Colonic mucosa (tissue), 4 donors: ENCODE results near the gene NAA11. TPM values are rescaled to one million over a fixed set of nuclear protein-coding genes. Genes with fewer than 3 reads are reported as not detected.

Experiments
- DNase-seq: peaks from one replicate; pipeline ENCODE4 v3.0.0-alpha.2; 2020
- H3K27ac ChIP-seq: fragments of 200-600 bp; one replicate; pipeline ENCODE4 v1.8.0; 2021
- H3K27me3 ChIP-seq: fragments of 200-600 bp; one replicate; pipeline ENCODE4 v1.8.0; 2021
- H3K36me3 ChIP-seq: fragments of 200-600 bp; one replicate; pipeline ENCODE4 v1.8.0; 2021
- H3K4me1 ChIP-seq: fragments of 200-600 bp; one replicate; pipeline ENCODE4 v1.8.0; 2021; ENCODE audit warnings: mild to moderate bottlenecking
- H3K4me3 ChIP-seq: fragments of 200-600 bp; one replicate; pipeline ENCODE4 v1.8.0; 2021
- H3K9ac ChIP-seq, 2 donors: one replicate each; pipeline ENCODE4 v1.7.0; 2013; ENCODE audit warnings: control low read depth in 2 of 2, low read depth in 2 of 2, low read length in 2 of 2
- H3K9me3 ChIP-seq: fragments of 200-600 bp; one replicate; pipeline ENCODE4 v1.8.0; 2021
- CTCF ChIP-seq: fragments of 200-600 bp; IDR thresholded peaks from one replicate; pipeline ENCODE4 v1.8.0; 2022; ENCODE audit warnings: antibody characterized with exemption, mild to moderate bottlenecking
- intact Hi-C: fragments of 100-400 bp; cut with DNase I; formaldehyde crosslinking; loops from one replicate; pipeline ENCODE4 v1.14.1; 2022
- total RNA-seq, 2 donors: library from RNA; stranded (reverse); fragmentation: NEBNext Ultra II Directional in 1 of 2; extraction: Animal tissue kit (Norgen Biotek cat#: 25700) in 1 of 2; gene quantifications; one replicate each; pipeline ENCODE4 v1.2.1, GENCODE V29; 2021
- donor health status: healthy.
- donor health status: DM: no; HTN: no; CAD: no.
- donor health status: DM: no; HTN: no; CAD: no.

Gene NAA11
- total RNA-seq, 2 donors from 2014 or later = not detected

GRCh38 chr4:79341893-79342653, 16.2 kb upstream of the NAA11 start:
- intact Hi-C loops = no loop called here
- DNase-seq = no peak
- H3K27ac ChIP-seq = no peak overlapping the region

GRCh38 chr4:79340568-79340967, 14.7 kb upstream of the NAA11 start:
- no peak for TF ChIP-seq CTCF
- Histone ChIP-seq H3K36me3 (no peaks in the 10 kb centered on the region), H3K27me3 (no peaks in the 10 kb centered on the region), H3K4me3 (no peak overlapping the region), H3K4me1 (no peaks in the 10 kb centered on the region), H3K27ac (no peak overlapping the region), H3K9ac (no peak overlapping the region), H3K9me3 (no peaks in the 10 kb centered on the region)
- intact Hi-C loops = no loop called here
- no peak for DNase-seq

More at GRCh38 chr4:79341893-79342653, 16.2 kb upstream of the NAA11 start:
- Histone ChIP-seq H3K4me3 (no peak overlapping the region), H3K9ac (no peak overlapping the region), H3K9me3 (no peaks in the 10 kb centered on the region), H3K4me1 (no peaks in the 10 kb centered on the region), H3K36me3 (no peaks in the 10 kb centered on the region), H3K27me3 (no peaks in the 10 kb centered on the region)
- TF ChIP-seq CTCF = no peak

GRCh38 chr4:79338148-79338547, 12.3 kb upstream of the NAA11 start:
- Histone ChIP-seq H3K9ac (no peak overlapping the region), H3K27me3 (no peaks in the 10 kb centered on the region), H3K4me3 (no peak overlapping the region), H3K9me3 (no peaks in the 10 kb centered on the region), H3K27ac (no peak overlapping the region), H3K36me3 (no peaks in the 10 kb centered on the region), H3K4me1 (no peaks in the 10 kb centered on the region)
- intact Hi-C loops = no loop called here
- no peak for DNase-seq
- no peak for TF ChIP-seq CTCF

- no peak for TF ChIP-seq CTCF
- H3K4me1 ChIP-seq = no peaks in the 10 kb centered on the region
- H3K27me3 ChIP-seq = no peaks in the 10 kb centered on the region
- no peaks in the 10 kb centered on the region for H3K36me3 ChIP-seq
- H3K9ac ChIP-seq = no peak overlapping the region
- intact Hi-C loops = no loop called here
- H3K9me3 ChIP-seq = no peaks in the 10 kb centered on the region
- H3K27ac ChIP-seq = no peak overlapping the region
- no peak overlapping the region for H3K4me3 ChIP-seq
- no peak for DNase-seq
Observed at GRCh38 chr4:79334783-79335182, 8.9 kb upstream of the NAA11 start.

GRCh38 chr4:79334341-79334740, 8.5 kb upstream of the NAA11 start:
- intact Hi-C loops = no loop called here
- Histone ChIP-seq H3K27me3 (no peaks in the 10 kb centered on the region), H3K27ac (no peak overlapping the region), H3K36me3 (no peaks in the 10 kb centered on the region), H3K9ac (no peak overlapping the region), H3K4me1 (no peaks in the 10 kb centered on the region), H3K4me3 (no peak overlapping the region), H3K9me3 (no peaks in the 10 kb centered on the region)
- no peak for TF ChIP-seq CTCF
- DNase-seq = no peak
